ENCODE results near the gene TM6SF1.

TM6SF1 gene

DNA sequence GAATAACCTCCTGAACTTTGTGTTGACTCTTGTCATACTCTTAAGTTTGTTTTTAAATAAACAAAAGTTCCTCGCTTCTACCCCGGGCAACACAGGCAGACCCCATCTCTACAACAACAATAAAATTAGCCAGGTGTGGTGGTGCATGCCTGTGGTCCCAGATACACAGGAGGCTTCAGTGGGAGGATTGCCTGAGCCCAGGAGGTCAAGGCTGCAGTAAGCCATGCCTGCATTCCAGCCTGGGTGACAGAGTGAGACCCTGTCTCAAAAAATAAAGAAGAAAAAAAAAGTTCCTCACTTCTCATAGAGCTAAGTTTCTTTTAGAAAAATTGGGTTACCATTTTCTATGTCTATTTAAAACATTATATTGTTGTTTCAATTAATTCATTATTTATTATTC is 70.9 kb downstream of the TM6SF1 start:
- no peak overlapping the region for H3K4me3 ChIP-seq (ENCODE audit: low read length)

DNA sequence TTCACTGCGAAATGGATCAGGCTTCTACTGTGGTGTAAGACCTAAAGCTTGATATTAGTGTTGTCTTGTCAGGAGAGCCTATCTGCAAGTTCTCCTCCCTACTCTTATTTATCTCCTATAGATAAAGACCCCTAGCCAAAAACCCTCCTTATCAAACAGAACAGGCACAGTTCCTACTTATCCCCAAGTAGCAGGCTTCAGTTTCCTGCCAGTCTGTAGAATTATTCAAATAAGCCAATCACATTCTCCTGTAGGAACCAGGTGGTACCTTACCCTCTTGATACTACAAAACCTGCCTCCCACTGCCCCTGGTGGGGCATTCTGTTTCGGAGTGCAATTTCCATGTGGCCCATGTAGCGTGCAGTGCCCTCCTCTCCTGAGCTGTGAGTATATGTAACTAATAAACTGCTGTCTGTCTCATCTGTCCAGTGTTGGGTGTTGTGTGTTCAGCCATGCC is 71.5 kb downstream of the TM6SF1 start:
- no peak overlapping the region for H3K4me3 ChIP-seq (ENCODE audit: low read length)
- no peak for DNase-seq (ENCODE audit: low read depth)
- TF ChIP-seq CTCF (conservative IDR thresholded peaks at IDR 0.05; ENCODE audit: low read length): no peak

More for the DNA sequence above, 70.9 kb downstream of the TM6SF1 start:
- no peak for TF ChIP-seq CTCF (conservative IDR thresholded peaks at IDR 0.05; ENCODE audit: low read length)
- no peak for DNase-seq (ENCODE audit: low read depth)

DNA sequence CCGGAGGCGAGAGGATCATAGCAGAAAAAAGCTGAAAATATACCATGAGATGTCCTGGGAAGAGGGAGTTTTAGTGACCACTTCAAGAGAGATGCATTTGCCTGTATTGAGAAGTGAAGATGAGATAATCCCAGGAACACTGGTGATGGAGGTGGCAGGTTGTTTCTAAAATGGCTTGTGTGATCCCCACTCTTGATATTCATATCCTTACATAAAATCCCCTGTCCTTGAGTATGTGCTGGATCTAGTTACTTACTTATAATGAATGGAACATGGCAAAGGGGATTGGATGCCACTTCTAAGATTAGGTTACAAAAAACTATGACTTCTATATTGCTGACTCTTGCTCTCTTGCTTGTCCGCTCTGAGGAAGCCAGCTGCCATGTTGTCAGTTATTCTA is 78.1 kb downstream of the TM6SF1 start:
- H3K4me3 ChIP-seq (ENCODE audit: low read length): no peak overlapping the region
- no peak for DNase-seq (ENCODE audit: low read depth)
- TF ChIP-seq CTCF (conservative IDR thresholded peaks at IDR 0.05; ENCODE audit: low read length): no peak
